ENCODE measurements around the gene CYB5D1. TPM values are rescaled to one million over a fixed set of nuclear protein-coding genes. Genes with fewer than 3 reads are reported as not detected.

CYB5D1 gene
- total and polyA plus RNA-seq, 2 of the 8 experiments (the other 6 are each of a cell fraction or from before 2014, with no cell fraction given): 11.0 to 18.0 TPM

DNA sequence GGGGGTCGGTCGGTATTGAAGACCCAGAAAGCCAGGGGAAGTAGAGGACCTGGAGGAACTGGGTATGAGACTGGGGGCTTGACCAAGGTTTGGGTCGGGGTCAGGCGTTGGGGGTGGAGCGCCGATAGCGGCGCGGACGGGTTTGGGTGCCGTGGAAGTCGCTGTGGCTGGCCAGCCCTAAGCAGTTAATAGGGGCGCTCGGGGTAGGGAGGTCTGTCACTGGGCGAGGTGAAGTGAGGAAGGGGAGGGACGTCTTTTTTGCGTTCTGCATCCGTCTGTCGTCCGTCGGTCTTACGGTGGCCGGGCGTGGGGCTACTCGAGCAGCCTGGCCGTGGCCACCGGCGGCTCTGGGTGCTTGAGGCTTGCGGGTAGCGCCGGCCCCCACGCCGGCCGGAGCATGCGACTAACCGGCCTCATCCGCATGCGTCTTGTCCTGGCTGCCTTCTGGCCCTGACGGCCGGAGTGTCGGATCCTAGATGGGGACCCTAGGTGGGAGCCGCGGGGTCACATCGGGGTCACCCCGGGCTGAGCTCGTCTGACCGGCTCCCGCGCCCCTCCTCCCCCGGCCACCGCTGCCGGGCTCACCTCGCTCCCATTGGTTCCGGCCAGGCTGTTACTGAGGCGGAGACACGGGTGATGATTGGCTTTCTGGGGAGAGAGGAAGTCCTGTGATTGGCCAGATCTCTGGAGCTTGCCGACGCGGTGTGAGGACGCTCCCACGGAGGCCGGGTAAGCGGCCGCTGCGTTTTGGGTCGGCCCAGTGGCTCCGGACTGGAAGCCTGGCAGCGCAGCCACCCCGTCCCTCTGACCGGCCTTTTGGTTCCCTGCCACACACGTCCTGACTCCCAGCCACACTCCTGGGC, 13.3 kb upstream of the CYB5D1 start (continued):
- no peak for TF ChIP-seq CHD7 (IDR thresholded peaks at IDR 0.05; ENCODE audit: insufficient replicate concordance, low read length)
- no peak for TF ChIP-seq ATF2 (IDR thresholded peaks at IDR 0.05; ENCODE audit: low read length)
- TF ChIP-seq NRF1 (IDR thresholded peaks at IDR 0.05; ENCODE audit: low read depth, low read length): no peak
- peak; percentile 89 for TF ChIP-seq RXRA (IDR thresholded peaks at IDR 0.05; ENCODE audit: insufficient read depth, low read depth, low read length)
- TF ChIP-seq KDM4A (IDR thresholded peaks at IDR 0.05; ENCODE audit: low read depth, low read length, severe bottlenecking): no peak
- no peak for TF ChIP-seq SP4 (IDR thresholded peaks at IDR 0.05; ENCODE audit: low read length)
- TF ChIP-seq ATF3 (IDR thresholded peaks at IDR 0.05; ENCODE audit: insufficient read depth, low read depth, low read length): no peak

All from H1 (cell line).